HepG2 (cell line): ENCODE results near the gene CGREF1. TPM values are rescaled to one million over a fixed set of nuclear protein-coding genes. Genes with fewer than 3 reads are reported as not detected.

Experiments
- ADNP ChIP-seq: sonication (generic); formaldehyde crosslinking; IDR thresholded peaks from 2 replicates; pipeline ENCODE4 v1.4.0; 2020; ENCODE audit warnings: missing genetic modification reagents
- ARID5B ChIP-seq: IDR thresholded peaks from 2 replicates; pipeline ENCODE4 v1.4.0; 2020; ENCODE audit warnings: mild to moderate bottlenecking, missing genetic modification reagents
- CHD4 ChIP-seq: fragments of 200-600 bp; sonication (generic); IDR thresholded peaks from 2 replicates; pipeline ENCODE4 v1.7.0; 2017; ENCODE audit warnings: mild to moderate bottlenecking, low read length, borderline replicate concordance
- CSRNP1 ChIP-seq: sonication (generic); formaldehyde crosslinking; IDR thresholded peaks from 2 replicates; pipeline ENCODE4 v1.8.1; 2023; ENCODE audit warnings: mild to moderate bottlenecking, missing genetic modification reagents
- DPF2 ChIP-seq: sonication (generic); formaldehyde crosslinking; IDR thresholded peaks from 2 replicates; pipeline ENCODE4 v1.4.0; 2020; ENCODE audit warnings: mild to moderate bottlenecking, low read depth, missing genetic modification reagents, borderline replicate concordance
- FOSL1 ChIP-seq: sonication (generic); formaldehyde crosslinking; IDR thresholded peaks from 2 replicates; pipeline ENCODE4 v1.9.0; 2021; ENCODE audit warnings: missing genetic modification reagents, borderline replicate concordance
- FOSL2 ChIP-seq: sonication (generic); formaldehyde crosslinking; IDR thresholded peaks from 2 replicates; pipeline ENCODE4 v1.4.0; 2020; ENCODE audit warnings: missing genetic modification reagents
- LCORL ChIP-seq, 2 experiments: fragments of 450-650 bp in 1 of 2; sonication (generic) in 1 of 2; formaldehyde crosslinking in 1 of 2; IDR thresholded peaks; 2 replicates each; pipeline versions ENCODE4 v1.5.0 to v1.6.1; 2017 to 2020; ENCODE audit warnings: antibody characterized with exemption in 1 of 2, missing genetic modification reagents in 1 of 2
- MXD3 ChIP-seq: IDR thresholded peaks from 2 replicates; pipeline ENCODE4 v1.6.1; 2016; ENCODE audit warnings: mild to moderate bottlenecking, missing biosample characterization, missing genetic modification reagents
- NFATC3 ChIP-seq: sonication (generic); formaldehyde crosslinking; IDR thresholded peaks from 2 replicates; pipeline ENCODE4 v1.5.1; 2020; ENCODE audit warnings: mild to moderate bottlenecking, missing genetic modification reagents
- PLRG1 ChIP-seq: fragments of 450-650 bp; conservative IDR thresholded peaks from 2 replicates; pipeline ENCODE4 v1.6.1; 2016
- PPARG ChIP-seq: conservative IDR thresholded peaks from 2 replicates; pipeline ENCODE4 v1.6.1; 2016; ENCODE audit warnings: missing biosample characterization, missing genetic modification reagents
- REPIN1 ChIP-seq: sonication (generic); formaldehyde crosslinking; IDR thresholded peaks from 2 replicates; pipeline ENCODE4 v1.8.0; 2022; ENCODE audit warnings: missing genetic modification reagents, low read depth, mild to moderate bottlenecking, borderline replicate concordance
- SP140L ChIP-seq: sonication (generic); formaldehyde crosslinking; IDR thresholded peaks from 2 replicates; pipeline ENCODE4 v1.4.0; 2020; ENCODE audit warnings: missing genetic modification reagents, borderline replicate concordance
- ZNF431 ChIP-seq: sonication (generic); formaldehyde crosslinking; IDR thresholded peaks from 2 replicates; pipeline ENCODE4 v1.9.0; 2022; ENCODE audit warnings: missing genetic modification reagents, low read depth, mild to moderate bottlenecking, borderline replicate concordance
- ZNF460 ChIP-seq: sonication (generic); formaldehyde crosslinking; IDR thresholded peaks from 2 replicates; pipeline ENCODE4 v1.5.1; 2020; ENCODE audit warnings: missing genetic modification reagents, mild to moderate bottlenecking, borderline replicate concordance
- ZNF503 ChIP-seq: sonication (generic); formaldehyde crosslinking; IDR thresholded peaks from 2 replicates; pipeline ENCODE4 v1.4.0; 2020; ENCODE audit warnings: missing genetic modification reagents
- ZNF776 ChIP-seq: sonication (generic); formaldehyde crosslinking; IDR thresholded peaks from 2 replicates; pipeline ENCODE4 v1.4.0; 2020; ENCODE audit warnings: mild to moderate bottlenecking, missing genetic modification reagents
- ZNF83 ChIP-seq: sonication (generic); formaldehyde crosslinking; IDR thresholded peaks from 2 replicates; pipeline ENCODE4 v1.4.0; 2020; ENCODE audit warnings: missing genetic modification reagents, mild to moderate bottlenecking, borderline replicate concordance
- ZNF839 ChIP-seq: sonication (generic); formaldehyde crosslinking; IDR thresholded peaks from 2 replicates; pipeline ENCODE4 v1.4.0; 2020; ENCODE audit warnings: missing genetic modification reagents, mild to moderate bottlenecking, borderline replicate concordance
- polyA plus RNA-seq, 8 experiments: library from polyadenylated mRNA; depleted of rRNA in 3 of 8; stranded (reverse) in 7 of 8; unstranded in 1 of 8; fragments of >200 nt; fragmentation: Illumina TruSeq in 4 of 8; extraction: Trizol in 4 of 8; gene quantifications; 2 replicates each; pipeline versions ENCODE4 v1.2.1 to v1.2.3, GENCODE V29; 2011 to 2016; ENCODE audit warnings: low read depth in 4 of 8, missing spikeins in 1 of 8, mixed read lengths in 1 of 8; ENCODE audit not compliant: insufficient read depth in 1 of 8
- total RNA-seq, 5 experiments: library from RNA; depleted of rRNA; stranded (reverse); fragments of >200 nt; fragmentation: Illumina TruSeq; extraction: Trizol; gene quantifications; 2 replicates each; pipeline ENCODE4 v1.2.3, GENCODE V29; 2016; ENCODE audit warnings: low read depth in 1 of 5

The CGREF1 gene
- total and polyA plus RNA-seq, 2 of the 13 experiments (the other 11 are each of a cell fraction or from before 2014, with no cell fraction given): 13.9 to 23.4 TPM

- no peak; the same call in 1 of the 2 replicates for TF ChIP-seq ARID5B (CRISPR knock-in tag)
- TF ChIP-seq SP140L (CRISPR knock-in tag): no peak
- TF ChIP-seq ZNF776 (CRISPR knock-in tag): no peak
- no peak for TF ChIP-seq ZNF83 (CRISPR knock-in tag)
- TF ChIP-seq MXD3 (CRISPR knock-in tag): no peak; the same call in 1 of the 2 replicates
- TF ChIP-seq ZNF503 (CRISPR knock-in tag): no peak
- TF ChIP-seq ZNF460 (CRISPR knock-in tag): no peak
- no peak for TF ChIP-seq ZNF839 (CRISPR knock-in tag)
- TF ChIP-seq CSRNP1 (CRISPR knock-in tag): 0 out of 2 replicates have a peak, but pooled peaks have one; percentile 82
- TF ChIP-seq PPARG (CRISPR knock-in tag): no peak
- 0 out of 2 replicates have a peak, but pooled peaks have one; percentile 39 for TF ChIP-seq ADNP
- TF ChIP-seq FOSL1 (CRISPR knock-in tag): no peak
- no peak for TF ChIP-seq LCORL (IDR thresholded peaks at IDR 0.05)
- peak; percentile 18; the same call in 1 of the 2 replicates for TF ChIP-seq LCORL (CRISPR knock-in tag; IDR thresholded peaks at IDR 0.05)
- no peak for TF ChIP-seq DPF2 (CRISPR knock-in tag)
- peak; percentile 57; the same call in 1 of the 2 replicates for TF ChIP-seq REPIN1 (CRISPR knock-in tag)
- TF ChIP-seq FOSL2 (CRISPR knock-in tag): peak; percentile 2; the same call in 1 of the 2 replicates
- no peak for TF ChIP-seq CHD4
- TF ChIP-seq ZNF431 (CRISPR knock-in tag): no peak
- TF ChIP-seq PLRG1: no peak
- no peak for TF ChIP-seq NFATC3 (CRISPR knock-in tag)
These were observed 16.0 kb upstream of the CGREF1 start (continued) for GRCh38 chr2:27134781-27135477.
